HepG2 (cell line): ENCODE results near the gene WDR87. TPM values are rescaled to one million over a fixed set of nuclear protein-coding genes. Genes with fewer than 3 reads are reported as not detected.

ENCODE experiments used
- EZH2 ChIP-seq: conservative IDR thresholded peaks from 2 replicates; pipeline ENCODE4 v1.6.1; 2012; ENCODE audit warnings: mild to moderate bottlenecking, low read depth, low read length, moderate library complexity
- GTF2F1 ChIP-seq: fragments of 150-350 bp; IDR thresholded peaks from 2 replicates; pipeline ENCODE4 v1.6.1; 2014; ENCODE audit warnings: low read length
- HNRNPK ChIP-seq: fragments of 200-400 bp; formaldehyde crosslinking; IDR thresholded peaks from 2 replicates; pipeline ENCODE4 v1.6.1; 2018; ENCODE audit warnings: low read length, low read depth, moderate library complexity, mild to moderate bottlenecking; ENCODE audit not compliant: poor library complexity, severe bottlenecking
- MIER3 ChIP-seq: IDR thresholded peaks from 2 replicates; pipeline ENCODE4 v1.6.1; 2016; ENCODE audit warnings: missing compliant biosample characterization, borderline replicate concordance
- SMARCC2 ChIP-seq: fragments of 450-650 bp; IDR thresholded peaks from 2 replicates; pipeline ENCODE4 v1.6.1; 2017; ENCODE audit warnings: antibody characterized with exemption, mild to moderate bottlenecking
- TAF1 ChIP-seq: sonication (generic); formaldehyde crosslinking; IDR thresholded peaks from 2 replicates; pipeline ENCODE4 v1.4.0; 2020; ENCODE audit warnings: missing genetic modification reagents
- TAF15 ChIP-seq: fragments of 200-400 bp; formaldehyde crosslinking; IDR thresholded peaks from one replicate; pipeline ENCODE4 v1.6.1; 2018; ENCODE audit warnings: mild to moderate bottlenecking, low read depth, low read length; ENCODE audit not compliant: poor library complexity, severe bottlenecking
- ZBTB7A ChIP-seq: sonication (generic); formaldehyde crosslinking; IDR thresholded peaks from 2 replicates; pipeline ENCODE4 v1.8.0; 2022; ENCODE audit warnings: mild to moderate bottlenecking, missing genetic modification reagents
- ZBTB7B ChIP-seq: sonication (generic); formaldehyde crosslinking; IDR thresholded peaks from 2 replicates; pipeline ENCODE4 v1.4.0; 2020; ENCODE audit warnings: missing genetic modification reagents
- ZNF124 ChIP-seq: sonication (generic); formaldehyde crosslinking; IDR thresholded peaks from 2 replicates; pipeline ENCODE4 v1.4.0; 2020; ENCODE audit warnings: missing genetic modification reagents
- polyA plus RNA-seq, 8 experiments: library from polyadenylated mRNA; depleted of rRNA in 3 of 8; stranded (reverse) in 7 of 8; unstranded in 1 of 8; fragments of >200 nt; fragmentation: Illumina TruSeq in 4 of 8; extraction: Trizol in 4 of 8; gene quantifications; 2 replicates each; pipeline versions ENCODE4 v1.2.1 to v1.2.3, GENCODE V29; 2011 to 2016; ENCODE audit warnings: low read depth in 4 of 8, missing spikeins in 1 of 8, mixed read lengths in 1 of 8; ENCODE audit not compliant: insufficient read depth in 1 of 8
- total RNA-seq, 5 experiments: library from RNA; depleted of rRNA; stranded (reverse); fragments of >200 nt; fragmentation: Illumina TruSeq; extraction: Trizol; gene quantifications; 2 replicates each; pipeline ENCODE4 v1.2.3, GENCODE V29; 2016; ENCODE audit warnings: low read depth in 1 of 5
- TF ChIP-seq, protein P1 (sequence below): sonication (generic); formaldehyde crosslinking; IDR thresholded peaks from 2 replicates; pipeline ENCODE4 v1.4.0; 2020; ENCODE audit warnings: mild to moderate bottlenecking, missing genetic modification reagents
- TF ChIP-seq, protein P2 (sequence below): sonication (generic); formaldehyde crosslinking; IDR thresholded peaks from 2 replicates; pipeline ENCODE4 v1.8.1; 2023; ENCODE audit warnings: mild to moderate bottlenecking, moderate library complexity, missing genetic modification reagents
- TF ChIP-seq, protein P3 (sequence below): sonication (generic); formaldehyde crosslinking; IDR thresholded peaks from 2 replicates; pipeline ENCODE4 v1.4.0; 2020; ENCODE audit warnings: missing genetic modification reagents
- TF ChIP-seq, protein P4 (sequence below): sonication (generic); formaldehyde crosslinking; IDR thresholded peaks from 2 replicates; pipeline ENCODE4 v1.9.0; 2021; ENCODE audit warnings: mild to moderate bottlenecking, missing genetic modification reagents
- TF ChIP-seq, protein P5 (sequence below): sonication (generic); formaldehyde crosslinking; IDR thresholded peaks from 2 replicates; pipeline ENCODE4 v1.5.0; 2020; ENCODE audit warnings: mild to moderate bottlenecking, missing genetic modification reagents, borderline replicate concordance

The WDR87 gene
- total and polyA plus RNA-seq, 2 of the 13 experiments (the other 11 are each of a cell fraction or from before 2014, with no cell fraction given): not detected

DNA sequence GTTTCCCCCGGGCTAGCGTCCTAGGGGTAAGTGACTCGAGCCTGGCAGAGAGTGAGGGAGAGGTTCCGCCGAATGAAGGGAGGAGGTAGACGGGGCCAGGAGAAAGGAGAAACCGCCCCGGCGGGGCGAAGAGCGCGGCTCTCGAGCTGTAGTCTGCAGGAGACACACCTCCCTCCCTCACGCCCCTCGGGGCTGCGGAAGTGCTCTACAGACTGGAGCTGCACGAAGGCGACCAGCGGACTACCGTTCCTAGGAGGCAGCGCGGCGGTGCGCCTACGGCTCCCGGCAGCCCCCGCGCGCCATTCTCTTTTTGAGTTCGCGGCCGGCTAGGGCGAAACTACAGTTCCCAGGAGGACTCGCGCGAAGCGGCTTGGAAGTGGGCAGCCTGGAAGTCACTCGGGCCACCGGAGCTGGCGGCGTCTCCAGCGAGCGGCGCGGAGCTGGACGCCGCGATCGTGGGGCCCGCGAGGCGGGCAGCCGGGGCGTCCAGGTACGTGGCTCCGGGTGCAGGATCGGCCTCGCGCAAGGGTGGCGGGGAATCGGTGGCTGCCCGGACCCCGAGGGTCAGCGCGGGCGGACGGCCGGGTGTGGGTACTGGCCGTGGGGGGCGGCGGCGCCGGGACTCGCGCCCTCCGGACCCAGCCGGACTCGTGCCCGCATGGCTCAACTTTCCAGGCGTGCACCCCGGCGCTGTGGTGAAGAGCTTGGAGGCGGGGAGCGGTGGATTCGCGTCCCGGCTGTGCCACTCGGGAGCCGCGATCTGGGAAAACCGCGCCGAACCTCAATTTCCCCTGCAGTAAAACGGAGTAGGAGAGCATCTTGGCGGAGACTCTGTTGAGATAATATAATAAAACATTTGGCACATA lies 708 bp upstream of the WDR87 start, which contains the start of gene SIPA1L3 (continued):
- peak; percentile 57 for TF ChIP-seq TAF1 (CRISPR knock-in tag)
- TF ChIP-seq, protein P1, sequence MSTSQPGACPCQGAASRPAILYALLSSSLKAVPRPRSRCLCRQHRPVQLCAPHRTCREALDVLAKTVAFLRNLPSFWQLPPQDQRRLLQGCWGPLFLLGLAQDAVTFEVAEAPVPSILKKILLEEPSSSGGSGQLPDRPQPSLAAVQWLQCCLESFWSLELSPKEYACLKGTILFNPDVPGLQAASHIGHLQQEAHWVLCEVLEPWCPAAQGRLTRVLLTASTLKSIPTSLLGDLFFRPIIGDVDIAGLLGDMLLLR (CRISPR knock-in tag): 0 out of 2 replicates have a peak, but pooled peaks have one; percentile 34
- TF ChIP-seq MIER3 (CRISPR knock-in tag): peak; percentile 50; the same call in 1 of the 2 replicates
- TF ChIP-seq, protein P2, sequence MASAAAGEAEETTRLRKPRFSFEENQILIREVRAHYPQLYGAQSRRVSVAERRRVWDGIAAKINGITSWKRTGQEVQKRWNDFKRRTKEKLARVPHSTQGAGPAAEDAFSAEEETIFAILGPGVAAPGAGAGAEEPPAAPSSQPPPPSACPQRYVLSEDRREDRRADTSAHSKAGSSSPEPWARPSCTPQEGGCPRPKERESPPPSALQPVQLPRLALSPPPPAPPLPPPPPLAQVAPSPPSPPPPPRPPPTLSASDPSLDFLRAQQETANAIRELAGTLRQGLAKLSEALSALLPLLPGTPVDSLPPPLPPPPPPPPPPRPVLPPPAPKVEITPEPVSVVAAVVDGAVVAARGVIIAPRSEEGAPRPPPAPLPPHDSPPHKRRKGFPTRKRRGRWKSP: peak; percentile 61
- TF ChIP-seq, protein P3, sequence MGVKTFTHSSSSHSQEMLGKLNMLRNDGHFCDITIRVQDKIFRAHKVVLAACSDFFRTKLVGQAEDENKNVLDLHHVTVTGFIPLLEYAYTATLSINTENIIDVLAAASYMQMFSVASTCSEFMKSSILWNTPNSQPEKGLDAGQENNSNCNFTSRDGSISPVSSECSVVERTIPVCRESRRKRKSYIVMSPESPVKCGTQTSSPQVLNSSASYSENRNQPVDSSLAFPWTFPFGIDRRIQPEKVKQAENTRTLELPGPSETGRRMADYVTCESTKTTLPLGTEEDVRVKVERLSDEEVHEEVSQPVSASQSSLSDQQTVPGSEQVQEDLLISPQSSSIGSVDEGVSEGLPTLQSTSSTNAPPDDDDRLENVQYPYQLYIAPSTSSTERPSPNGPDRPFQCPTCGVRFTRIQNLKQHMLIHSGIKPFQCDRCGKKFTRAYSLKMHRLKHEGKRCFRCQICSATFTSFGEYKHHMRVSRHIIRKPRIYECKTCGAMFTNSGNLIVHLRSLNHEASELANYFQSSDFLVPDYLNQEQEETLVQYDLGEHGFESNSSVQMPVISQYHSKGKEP (CRISPR knock-in tag): no peak
- TF ChIP-seq HNRNPK: peak; percentile 21
- TF ChIP-seq ZBTB7A: peak; percentile 45; the same call in 1 of the 2 replicates
- TF ChIP-seq, protein P4, sequence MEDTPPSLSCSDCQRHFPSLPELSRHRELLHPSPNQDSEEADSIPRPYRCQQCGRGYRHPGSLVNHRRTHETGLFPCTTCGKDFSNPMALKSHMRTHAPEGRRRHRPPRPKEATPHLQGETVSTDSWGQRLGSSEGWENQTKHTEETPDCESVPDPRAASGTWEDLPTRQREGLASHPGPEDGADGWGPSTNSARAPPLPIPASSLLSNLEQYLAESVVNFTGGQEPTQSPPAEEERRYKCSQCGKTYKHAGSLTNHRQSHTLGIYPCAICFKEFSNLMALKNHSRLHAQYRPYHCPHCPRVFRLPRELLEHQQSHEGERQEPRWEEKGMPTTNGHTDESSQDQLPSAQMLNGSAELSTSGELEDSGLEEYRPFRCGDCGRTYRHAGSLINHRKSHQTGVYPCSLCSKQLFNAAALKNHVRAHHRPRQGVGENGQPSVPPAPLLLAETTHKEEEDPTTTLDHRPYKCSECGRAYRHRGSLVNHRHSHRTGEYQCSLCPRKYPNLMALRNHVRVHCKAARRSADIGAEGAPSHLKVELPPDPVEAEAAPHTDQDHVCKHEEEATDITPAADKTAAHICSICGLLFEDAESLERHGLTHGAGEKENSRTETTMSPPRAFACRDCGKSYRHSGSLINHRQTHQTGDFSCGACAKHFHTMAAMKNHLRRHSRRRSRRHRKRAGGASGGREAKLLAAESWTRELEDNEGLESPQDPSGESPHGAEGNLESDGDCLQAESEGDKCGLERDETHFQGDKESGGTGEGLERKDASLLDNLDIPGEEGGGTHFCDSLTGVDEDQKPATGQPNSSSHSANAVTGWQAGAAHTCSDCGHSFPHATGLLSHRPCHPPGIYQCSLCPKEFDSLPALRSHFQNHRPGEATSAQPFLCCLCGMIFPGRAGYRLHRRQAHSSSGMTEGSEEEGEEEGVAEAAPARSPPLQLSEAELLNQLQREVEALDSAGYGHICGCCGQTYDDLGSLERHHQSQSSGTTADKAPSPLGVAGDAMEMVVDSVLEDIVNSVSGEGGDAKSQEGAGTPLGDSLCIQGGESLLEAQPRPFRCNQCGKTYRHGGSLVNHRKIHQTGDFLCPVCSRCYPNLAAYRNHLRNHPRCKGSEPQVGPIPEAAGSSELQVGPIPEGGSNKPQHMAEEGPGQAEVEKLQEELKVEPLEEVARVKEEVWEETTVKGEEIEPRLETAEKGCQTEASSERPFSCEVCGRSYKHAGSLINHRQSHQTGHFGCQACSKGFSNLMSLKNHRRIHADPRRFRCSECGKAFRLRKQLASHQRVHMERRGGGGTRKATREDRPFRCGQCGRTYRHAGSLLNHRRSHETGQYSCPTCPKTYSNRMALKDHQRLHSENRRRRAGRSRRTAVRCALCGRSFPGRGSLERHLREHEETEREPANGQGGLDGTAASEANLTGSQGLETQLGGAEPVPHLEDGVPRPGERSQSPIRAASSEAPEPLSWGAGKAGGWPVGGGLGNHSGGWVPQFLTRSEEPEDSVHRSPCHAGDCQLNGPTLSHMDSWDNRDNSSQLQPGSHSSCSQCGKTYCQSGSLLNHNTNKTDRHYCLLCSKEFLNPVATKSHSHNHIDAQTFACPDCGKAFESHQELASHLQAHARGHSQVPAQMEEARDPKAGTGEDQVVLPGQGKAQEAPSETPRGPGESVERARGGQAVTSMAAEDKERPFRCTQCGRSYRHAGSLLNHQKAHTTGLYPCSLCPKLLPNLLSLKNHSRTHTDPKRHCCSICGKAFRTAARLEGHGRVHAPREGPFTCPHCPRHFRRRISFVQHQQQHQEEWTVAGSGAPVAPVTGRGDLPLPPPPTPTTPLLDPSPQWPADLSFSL (CRISPR knock-in tag): no peak
- no peak for TF ChIP-seq SMARCC2
- TF ChIP-seq ZBTB7B (CRISPR knock-in tag): no peak
- TF ChIP-seq, protein P5, sequence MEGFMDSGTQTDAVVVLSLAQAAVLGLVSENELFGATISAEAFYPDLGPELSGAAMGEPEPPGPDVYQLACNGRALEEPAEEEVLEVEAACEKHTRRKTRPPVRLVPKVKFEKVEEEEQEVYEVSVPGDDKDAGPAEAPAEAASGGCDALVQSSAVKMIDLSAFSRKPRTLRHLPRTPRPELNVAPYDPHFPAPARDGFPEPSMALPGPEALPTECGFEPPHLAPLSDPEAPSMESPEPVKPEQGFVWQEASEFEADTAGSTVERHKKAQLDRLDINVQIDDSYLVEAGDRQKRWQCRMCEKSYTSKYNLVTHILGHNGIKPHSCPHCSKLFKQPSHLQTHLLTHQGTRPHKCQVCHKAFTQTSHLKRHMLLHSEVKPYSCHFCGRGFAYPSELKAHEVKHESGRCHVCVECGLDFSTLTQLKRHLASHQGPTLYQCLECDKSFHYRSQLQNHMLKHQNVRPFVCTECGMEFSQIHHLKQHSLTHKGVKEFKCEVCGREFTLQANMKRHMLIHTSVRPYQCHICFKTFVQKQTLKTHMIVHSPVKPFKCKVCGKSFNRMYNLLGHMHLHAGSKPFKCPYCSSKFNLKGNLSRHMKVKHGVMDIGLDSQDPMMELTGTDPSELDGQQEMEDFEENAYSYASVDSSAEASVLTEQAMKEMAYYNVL (CRISPR knock-in tag): no peak; the same call in 1 of the 2 replicates
- TF ChIP-seq ZNF124 (CRISPR knock-in tag): no peak; the same call in 1 of the 2 replicates
- TF ChIP-seq EZH2: no peak
- no peak for TF ChIP-seq TAF15
- no peak for TF ChIP-seq GTF2F1
